ENCODE results near the gene UBN2.

GRCh38 chr7:139300390-139300789, 69.4 kb downstream of the UBN2 start:
- TF ChIP-seq CTCF (IDR thresholded peaks at IDR 0.05): no peak
- no peak for TF ChIP-seq POLR2A (IDR thresholded peaks at IDR 0.05)

All from stomach (tissue), 4 donors.